Uterus (tissue), 2 donors: ENCODE results near the gene RAB3IL1.

ENCODE experiments used
- POLR2A ChIP-seq, 2 donors: fragments of 450-650 bp; IDR thresholded peaks; one replicate each; pipeline ENCODE4 v1.6.1; 2016; ENCODE audit warnings: antibody characterized with exemption in 2 of 2, mild to moderate bottlenecking in 1 of 2, moderate library complexity in 1 of 2
- TF ChIP-seq, protein P1 (sequence below), 4 experiments: fragments of 200-600 bp in 2 of 4; fragments of 450-650 bp in 2 of 4; sonication (generic) in 2 of 4; IDR thresholded peaks; one replicate each; pipeline ENCODE4 v1.5.1; 2016 to 2019; ENCODE audit warnings: antibody characterized with exemption in 4 of 4, mild to moderate bottlenecking in 2 of 4, moderate library complexity in 1 of 4

GRCh38 chr11:61921446-61921845, 4.1 kb upstream of the RAB3IL1 start:
- TF ChIP-seq, protein P1, sequence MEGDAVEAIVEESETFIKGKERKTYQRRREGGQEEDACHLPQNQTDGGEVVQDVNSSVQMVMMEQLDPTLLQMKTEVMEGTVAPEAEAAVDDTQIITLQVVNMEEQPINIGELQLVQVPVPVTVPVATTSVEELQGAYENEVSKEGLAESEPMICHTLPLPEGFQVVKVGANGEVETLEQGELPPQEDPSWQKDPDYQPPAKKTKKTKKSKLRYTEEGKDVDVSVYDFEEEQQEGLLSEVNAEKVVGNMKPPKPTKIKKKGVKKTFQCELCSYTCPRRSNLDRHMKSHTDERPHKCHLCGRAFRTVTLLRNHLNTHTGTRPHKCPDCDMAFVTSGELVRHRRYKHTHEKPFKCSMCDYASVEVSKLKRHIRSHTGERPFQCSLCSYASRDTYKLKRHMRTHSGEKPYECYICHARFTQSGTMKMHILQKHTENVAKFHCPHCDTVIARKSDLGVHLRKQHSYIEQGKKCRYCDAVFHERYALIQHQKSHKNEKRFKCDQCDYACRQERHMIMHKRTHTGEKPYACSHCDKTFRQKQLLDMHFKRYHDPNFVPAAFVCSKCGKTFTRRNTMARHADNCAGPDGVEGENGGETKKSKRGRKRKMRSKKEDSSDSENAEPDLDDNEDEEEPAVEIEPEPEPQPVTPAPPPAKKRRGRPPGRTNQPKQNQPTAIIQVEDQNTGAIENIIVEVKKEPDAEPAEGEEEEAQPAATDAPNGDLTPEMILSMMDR (IDR thresholded peaks at IDR 0.05), result no peak
- TF ChIP-seq POLR2A (IDR thresholded peaks at IDR 0.05), result no peak
